AG04450 (cell line): Measurements from ENCODE around the gene THADA. TPM values are rescaled to one million over a fixed set of nuclear protein-coding genes. Genes with fewer than 3 reads are reported as not detected.

ENCODE experiments used
- CTCF ChIA-PET: fragments of 300-600, 350-600 bp; formaldehyde crosslinking; extraction: SDS; loops from one replicate; lab custom pipeline; 2022; ENCODE audit warnings: antibody characterized with exemption, inconsistent platforms; lab: Charles Lee
- POLR2A ChIA-PET: fragments of 350-600 bp; formaldehyde crosslinking; extraction: SDS; loops from one replicate; lab custom pipeline; 2021; ENCODE audit warnings: antibody characterized with exemption, inconsistent platforms; lab: Yijun Ruan, JAX
- DNase-seq: peaks from one replicate; pipeline ENCODE4 v3.0.0-alpha.2; 2011; ENCODE audit warnings: low read depth, low spot score
- H3K27ac ChIP-seq: one replicate; pipeline ENCODE4 v1.5.1; 2012; ENCODE audit warnings: low read depth, low read length, control low read depth
- H3K27me3 ChIP-seq: one replicate; pipeline ENCODE4 v1.6.0; 2012; ENCODE audit warnings: low read length; ENCODE audit not compliant: control insufficient read depth, insufficient read depth
- H3K4me3 ChIP-seq: 2 replicates; pipeline ENCODE4 v1.5.1; 2011; ENCODE audit warnings: mild to moderate bottlenecking, low read depth, low read length, control low read depth
- H3K9me3 ChIP-seq: 2 replicates; pipeline ENCODE4 v1.5.1; 2012; ENCODE audit warnings: low read length; ENCODE audit not compliant: control insufficient read depth, insufficient read depth
- polyA plus RNA-seq: library from polyadenylated mRNA; depleted of rRNA; stranded (reverse); fragments of >200 nt; gene quantifications from 2 replicates; pipeline ENCODE4 v1.2.3, GENCODE V29; 2011
- TF ChIP-seq, protein P1 (sequence below): IDR thresholded peaks from 2 replicates; pipeline ENCODE4 v1.5.1; 2011; ENCODE audit warnings: low read depth, low read length, control low read depth, inconsistent platforms

THADA gene
- polyA plus RNA-seq, 1 experiment: 15.0 TPM

- Histone ChIP-seq H3K27me3 (no peaks in the 10 kb centered on the region), H3K9me3 (no peaks in the 10 kb centered on the region), H3K4me3 (no peak overlapping the region), H3K27ac (no peak overlapping the region)
- ChIA-PET POLR2A (interaction anchor here (0.6 kb wide), 1 partner anchor 1350 kb away, joined by 5 read pairs; no protein-coding TSS in a partner anchor), CTCF (interaction anchor here (0.6 kb wide), 1 partner anchor 10 kb away, joined by 3 read pairs; no protein-coding TSS in a partner anchor)
- TF ChIP-seq, protein P1, sequence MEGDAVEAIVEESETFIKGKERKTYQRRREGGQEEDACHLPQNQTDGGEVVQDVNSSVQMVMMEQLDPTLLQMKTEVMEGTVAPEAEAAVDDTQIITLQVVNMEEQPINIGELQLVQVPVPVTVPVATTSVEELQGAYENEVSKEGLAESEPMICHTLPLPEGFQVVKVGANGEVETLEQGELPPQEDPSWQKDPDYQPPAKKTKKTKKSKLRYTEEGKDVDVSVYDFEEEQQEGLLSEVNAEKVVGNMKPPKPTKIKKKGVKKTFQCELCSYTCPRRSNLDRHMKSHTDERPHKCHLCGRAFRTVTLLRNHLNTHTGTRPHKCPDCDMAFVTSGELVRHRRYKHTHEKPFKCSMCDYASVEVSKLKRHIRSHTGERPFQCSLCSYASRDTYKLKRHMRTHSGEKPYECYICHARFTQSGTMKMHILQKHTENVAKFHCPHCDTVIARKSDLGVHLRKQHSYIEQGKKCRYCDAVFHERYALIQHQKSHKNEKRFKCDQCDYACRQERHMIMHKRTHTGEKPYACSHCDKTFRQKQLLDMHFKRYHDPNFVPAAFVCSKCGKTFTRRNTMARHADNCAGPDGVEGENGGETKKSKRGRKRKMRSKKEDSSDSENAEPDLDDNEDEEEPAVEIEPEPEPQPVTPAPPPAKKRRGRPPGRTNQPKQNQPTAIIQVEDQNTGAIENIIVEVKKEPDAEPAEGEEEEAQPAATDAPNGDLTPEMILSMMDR: no peak
- DNase-seq: no peak
These were observed 171.3 kb downstream of the THADA start for GRCh38 chr2:43424262-43425207.

DNA sequence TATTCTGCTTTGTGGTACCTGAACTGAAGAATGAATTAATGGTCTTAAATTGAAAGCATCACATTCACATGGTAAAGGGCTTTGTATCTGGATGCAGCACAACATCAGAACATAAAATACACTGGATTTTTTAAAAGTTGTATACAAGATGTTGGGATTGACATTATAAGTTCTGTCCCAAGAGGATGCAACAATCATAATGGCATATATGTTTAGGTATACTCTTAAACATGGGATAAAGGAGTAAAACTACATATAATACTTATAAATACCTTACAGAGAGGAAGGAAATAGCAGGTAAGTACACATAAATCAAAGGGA is 171.9 kb downstream of the THADA start:
- no peak overlapping the region for H3K4me3 ChIP-seq
- no peaks in the 10 kb centered on the region for H3K27me3 ChIP-seq
- TF ChIP-seq, protein P1: no peak
- POLR2A ChIA-PET: no interaction called here
- no peak overlapping the region for H3K27ac ChIP-seq
- CTCF ChIA-PET: no interaction called here
- no peak for DNase-seq
- H3K9me3 ChIP-seq: no peaks in the 10 kb centered on the region

DNA sequence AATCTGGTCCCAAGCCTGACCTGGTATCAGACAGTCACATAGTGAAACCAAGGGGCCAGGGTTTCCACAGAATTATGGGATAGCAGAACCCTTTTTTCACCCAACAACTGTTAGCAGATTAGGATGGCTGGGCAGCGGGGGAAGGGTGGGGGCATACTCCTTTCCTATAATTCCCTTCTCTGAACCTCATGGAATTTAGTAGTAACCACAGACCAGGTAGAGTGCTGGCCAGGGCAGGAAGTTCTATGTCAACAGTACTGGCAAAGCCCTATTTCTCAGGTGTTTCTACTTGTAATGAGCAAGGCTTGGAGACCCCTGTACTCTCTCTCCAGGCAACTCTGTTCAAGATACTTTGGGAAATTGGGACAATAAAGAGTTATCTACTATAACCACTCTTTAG is 174.6 kb downstream of the THADA start:
- no peak overlapping the region for H3K4me3 ChIP-seq
- no peak overlapping the region for H3K27ac ChIP-seq
- POLR2A ChIA-PET: no interaction called here
- DNase-seq: no peak
- CTCF ChIA-PET: no interaction called here
- no peaks in the 10 kb centered on the region for H3K9me3 ChIP-seq
- no peaks in the 10 kb centered on the region for H3K27me3 ChIP-seq
- TF ChIP-seq, protein P1: no peak

DNA sequence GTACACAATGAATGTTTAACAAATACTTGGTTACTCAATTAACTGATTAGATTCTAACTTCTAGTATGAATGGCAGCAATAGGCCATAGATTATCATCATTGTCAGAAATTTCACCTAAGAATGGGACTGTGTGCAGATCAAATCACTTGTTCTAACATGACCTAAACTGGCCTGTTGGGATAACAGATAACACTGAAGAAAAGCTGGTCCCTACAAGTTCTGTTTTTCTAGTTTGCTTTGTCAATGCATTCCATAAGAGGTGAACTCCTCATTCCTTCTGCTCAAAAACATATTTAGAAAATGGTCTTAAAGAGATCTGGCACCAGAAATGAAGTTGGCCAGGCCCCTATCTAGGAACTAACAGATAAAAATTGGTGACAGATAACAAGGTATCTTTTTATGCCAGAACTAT is 175.4 kb downstream of the THADA start:
- ChIA-PET POLR2A (no interaction called here), CTCF (interaction anchor here (0.5 to 1.2 kb wide), 2 partner anchors 64 to 191 kb away, joined by 3 to 4 read pairs; no protein-coding TSS in a partner anchor)
- no peaks in the 10 kb centered on the region for H3K9me3 ChIP-seq
- no peak overlapping the region for H3K4me3 ChIP-seq
- TF ChIP-seq, protein P1: no peak
- DNase-seq: no peak
- no peak overlapping the region for H3K27ac ChIP-seq
- H3K27me3 ChIP-seq: no peaks in the 10 kb centered on the region

GRCh38 chr2:43419876-43420275 is 176.0 kb downstream of the THADA start:
- TF ChIP-seq, protein P1: no peak
- DNase-seq: no peak
- CTCF ChIA-PET: interaction anchor here (0.8 to 1.2 kb wide), 2 partner anchors 49 to 65 kb away, joined by 4 read pairs; no protein-coding TSS in a partner anchor
- no peak overlapping the region for H3K27ac ChIP-seq
- POLR2A ChIA-PET: no interaction called here
- H3K4me3 ChIP-seq: no peak overlapping the region
- no peaks in the 10 kb centered on the region for H3K27me3 ChIP-seq
- H3K9me3 ChIP-seq: no peaks in the 10 kb centered on the region
